COLO668 (cell line): ENCODE results near the gene CHP1.
A peak's percentile ranks its signal among the peaks of the same experiment; 100 is the strongest.
"Not testable (repeated sequence)": the region's sequence is repeated elsewhere in the genome, so short reads cannot be mapped to it uniquely, and the experiment has no call there.

Experiments
- DNase-seq: peaks from one replicate; lab custom pipeline; 2025; ENCODE audit not compliant: unreplicated experiment; lab: John Stamatoyannopoulos, UW

CHP1 gene

DNA sequence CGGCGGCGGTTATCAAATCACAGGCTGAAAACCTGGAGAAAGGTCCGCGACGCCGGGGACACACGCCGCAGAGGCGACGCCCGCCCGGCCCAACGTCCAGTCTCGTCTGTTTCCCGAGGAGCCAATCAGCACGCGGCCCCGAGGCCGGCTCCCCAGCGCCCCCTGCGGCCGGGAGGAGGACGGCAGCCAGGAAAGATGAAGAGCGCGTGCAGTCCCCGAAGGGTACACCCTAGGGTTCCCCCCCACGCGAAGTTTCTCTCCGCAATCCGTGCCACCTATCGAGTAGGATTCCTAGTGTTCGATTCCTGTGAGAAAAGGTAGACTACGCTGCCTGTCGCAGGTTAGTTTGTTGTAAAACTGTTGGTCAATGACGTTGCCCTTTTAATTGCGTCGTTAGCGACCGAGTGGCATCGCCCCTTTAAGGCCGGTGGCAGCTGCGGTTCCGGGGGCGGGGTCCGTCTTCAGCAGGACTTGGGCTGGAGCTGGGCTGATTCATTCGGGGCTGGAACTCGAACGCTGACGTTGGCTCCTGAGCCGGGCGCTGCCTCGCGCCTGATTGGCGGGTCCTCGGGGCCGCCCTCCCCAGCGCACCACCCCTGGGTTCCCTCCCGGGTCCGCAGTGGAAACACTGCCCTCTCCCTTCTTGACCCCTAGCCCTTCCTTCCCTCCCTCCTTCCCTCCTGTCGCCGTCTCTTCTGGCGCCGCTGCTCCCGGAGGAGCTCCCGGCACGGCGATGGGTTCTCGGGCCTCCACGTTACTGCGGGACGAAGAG is at the start of gene CHP1, which contains the start of gene EXD1:
Gene CHP1 (plus strand): TSS at position 619 of the 772 bp plus-strand sequence. CDS start 115 bp downstream, at position 734.
Gene EXD1 (minus strand): TSS at position 108 of the 772 bp plus-strand sequence. CDS start 4,182 bp downstream, outside the sequence.
- peak; percentile 97 for DNase-seq

DNA sequence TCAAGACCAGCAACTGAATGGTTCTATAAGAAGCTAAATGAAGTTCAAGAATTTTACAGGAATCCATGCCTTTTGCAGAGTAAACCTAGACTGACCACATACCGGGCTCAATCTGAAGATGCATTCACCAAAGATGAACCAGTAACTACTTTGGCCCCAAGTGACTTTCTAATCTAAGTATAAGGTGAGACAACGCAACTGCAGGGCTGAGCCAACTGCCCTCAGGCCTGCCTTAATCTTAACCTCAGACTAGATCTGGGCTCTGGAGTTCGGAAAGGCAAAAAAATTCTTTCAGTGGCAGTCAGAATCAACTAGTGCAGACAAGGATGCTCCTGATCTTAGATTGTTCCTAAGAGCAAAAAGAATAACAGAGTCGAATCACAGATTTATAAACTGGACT is 48.8 kb upstream of the CHP1 start:
- no peak for DNase-seq

DNA sequence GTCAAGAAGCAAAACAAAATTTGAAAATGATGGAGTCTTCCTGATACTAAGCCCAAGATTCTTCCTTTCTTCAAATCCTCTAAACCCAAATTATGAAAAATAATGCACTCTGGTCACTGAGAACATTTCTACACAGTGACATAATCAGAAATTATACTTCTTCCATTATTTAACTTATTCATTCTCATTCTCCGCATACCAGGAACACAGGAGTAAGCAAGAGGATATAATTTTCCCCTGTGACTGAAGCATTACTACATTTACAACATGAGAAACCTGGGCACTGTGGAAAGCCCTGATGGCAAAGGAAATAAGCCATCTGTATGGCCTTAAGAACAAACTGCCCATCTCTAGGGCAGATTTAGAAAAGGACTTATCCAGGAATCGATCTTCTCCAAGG is 47.5 kb upstream of the CHP1 start:
- DNase-seq, result no peak

DNA sequence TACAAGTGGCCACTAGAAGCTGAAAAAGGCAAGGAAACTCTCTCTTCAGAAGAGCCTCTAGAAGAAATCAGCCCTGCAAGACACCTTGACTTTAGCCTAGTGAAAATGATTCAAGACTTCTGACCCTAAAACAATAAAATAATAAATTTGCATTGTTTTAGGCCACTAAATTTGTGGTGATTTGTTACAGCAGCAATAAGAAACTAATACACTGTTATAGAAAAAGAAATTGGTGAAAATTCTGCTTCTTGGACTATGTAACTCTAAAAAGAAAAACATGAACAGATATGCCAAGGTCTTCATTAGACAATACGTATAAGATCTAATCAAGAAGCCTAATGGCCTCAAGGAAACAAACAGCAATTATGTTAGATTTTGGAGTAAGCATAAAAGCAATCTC is 36.6 kb upstream of the CHP1 start:
- DNase-seq, result no peak

DNA sequence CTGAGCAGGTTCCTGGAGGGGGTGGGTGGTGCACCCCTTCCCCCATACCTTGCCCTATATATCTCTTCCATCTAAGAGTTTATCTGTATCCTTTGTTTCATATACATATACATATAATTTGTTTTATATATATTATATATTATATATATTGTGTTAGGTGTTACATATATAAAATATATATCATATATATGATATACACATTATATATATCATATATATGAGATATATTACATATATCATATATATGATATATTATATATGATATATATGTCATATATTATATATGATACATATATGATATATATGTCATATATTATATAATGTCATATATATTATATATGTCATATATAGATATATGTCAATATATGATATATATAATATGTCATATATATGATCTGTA is 31.6 kb upstream of the CHP1 start:
- DNase-seq, result no peak

DNA sequence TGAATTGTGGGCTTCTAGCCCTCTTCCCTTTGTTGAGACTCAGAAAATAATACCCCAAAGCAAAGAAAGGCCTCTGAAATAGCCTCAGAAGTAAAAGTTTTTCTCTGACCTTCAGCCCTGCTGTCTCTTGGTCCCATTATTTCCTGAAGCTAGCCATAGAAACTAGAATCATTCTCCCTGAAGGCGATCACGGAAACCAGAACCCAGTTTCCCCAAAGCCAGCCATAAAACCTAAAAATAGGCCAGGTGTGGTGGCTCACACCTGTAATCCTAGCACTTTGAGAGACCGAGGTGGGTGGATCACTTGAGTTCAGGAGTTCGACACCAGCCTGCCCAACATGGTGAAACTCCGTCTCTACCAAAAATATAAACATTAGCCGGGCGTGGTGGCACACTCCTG is 27.7 kb upstream of the CHP1 start:
- no peak for DNase-seq

DNA sequence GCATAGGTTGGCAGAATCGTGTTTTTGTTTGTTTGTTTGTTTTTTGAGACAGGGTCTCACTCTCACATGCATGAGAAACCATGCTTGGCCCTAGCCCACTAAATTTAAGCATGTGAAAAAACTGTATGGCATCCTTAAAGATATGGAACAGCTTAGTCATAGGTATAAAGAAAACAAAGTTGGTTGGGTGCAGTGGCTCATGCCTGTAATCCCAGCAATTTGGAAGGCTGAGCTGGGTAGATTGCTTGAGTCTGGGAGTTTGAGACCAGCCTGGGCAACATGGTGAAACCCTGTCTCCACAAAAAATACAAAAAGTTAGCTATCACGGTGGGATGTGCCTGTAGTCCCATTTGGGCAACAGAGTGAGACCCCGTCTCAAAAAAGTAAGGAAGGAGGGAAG is 25.8 kb upstream of the CHP1 start:
- no peak for DNase-seq

DNA sequence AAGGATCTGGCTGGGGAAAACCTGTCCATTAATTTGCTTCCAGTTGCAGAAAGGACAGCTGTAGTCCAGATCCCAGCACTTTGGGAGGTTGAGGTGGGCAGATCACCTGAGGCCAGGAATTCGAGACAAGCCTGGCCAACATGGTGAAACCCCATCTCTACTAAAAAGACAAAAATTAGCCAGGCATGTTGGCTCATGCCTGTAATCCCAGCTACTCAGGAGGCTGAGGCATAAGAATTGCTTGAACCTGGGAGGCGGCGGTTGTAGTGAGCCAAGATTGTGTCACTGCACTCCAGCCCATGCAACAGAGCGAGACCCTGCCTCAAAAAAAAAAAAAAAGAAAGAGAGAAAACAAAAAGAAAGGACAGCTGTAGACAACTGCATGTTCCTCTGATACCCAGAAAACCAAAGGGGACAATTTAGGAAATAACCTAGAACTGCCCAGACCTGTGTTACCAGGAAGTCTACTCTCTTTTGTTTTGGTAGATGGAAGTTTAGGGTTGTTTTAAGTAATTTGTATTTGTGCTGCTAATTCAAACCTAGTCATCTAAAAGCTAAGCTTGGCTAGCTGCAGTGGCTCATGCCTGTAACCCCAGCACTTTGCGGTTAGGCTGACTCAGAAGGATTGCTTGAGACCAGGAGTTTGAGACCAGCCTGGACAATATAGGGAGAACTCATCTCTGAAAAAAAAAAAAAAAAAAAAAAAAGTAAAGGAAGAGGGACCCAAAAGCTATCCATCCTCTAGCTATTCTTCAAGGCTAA is 23.2 kb upstream of the CHP1 start:
- DNase-seq, result no peak

DNA sequence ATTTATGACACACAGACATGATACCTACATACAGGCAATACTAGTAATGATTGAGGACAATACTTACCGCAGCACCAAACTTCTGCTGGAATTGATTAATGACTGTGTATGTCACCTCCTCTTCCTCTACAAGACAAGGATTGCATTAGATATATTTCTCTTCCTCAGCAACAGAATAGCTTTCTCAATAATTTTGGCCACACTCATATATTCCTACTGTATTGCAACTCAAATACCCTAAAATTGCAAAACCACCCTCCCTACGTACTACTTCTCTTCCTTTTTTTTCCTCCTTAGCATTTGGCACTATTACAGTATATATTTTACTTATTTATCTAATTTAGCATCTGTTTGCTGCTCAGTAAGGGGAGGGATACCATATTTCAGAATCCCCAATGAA is 15.4 kb upstream of the CHP1 start:
- no peak for DNase-seq

DNA sequence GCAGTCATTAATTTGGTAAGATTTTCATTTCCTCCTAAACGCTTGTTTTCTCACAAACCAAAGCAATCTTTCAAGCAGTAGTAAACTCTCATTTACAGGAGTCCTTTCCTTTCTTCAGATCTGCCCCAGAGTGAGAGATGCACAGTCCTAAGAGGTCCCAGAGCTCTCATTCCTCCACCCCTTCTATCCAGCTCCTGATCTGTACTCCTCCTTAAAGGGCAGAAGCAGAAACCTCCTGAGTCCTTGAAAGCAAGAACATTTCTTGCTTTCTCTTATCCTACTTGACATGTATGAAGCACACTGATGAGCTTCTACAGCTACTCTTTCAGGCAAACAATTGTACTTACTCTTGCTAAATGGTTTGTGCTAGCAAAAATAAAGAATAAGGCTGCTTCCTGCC is 12.2 kb upstream of the CHP1 start:
- no peak for DNase-seq

DNA sequence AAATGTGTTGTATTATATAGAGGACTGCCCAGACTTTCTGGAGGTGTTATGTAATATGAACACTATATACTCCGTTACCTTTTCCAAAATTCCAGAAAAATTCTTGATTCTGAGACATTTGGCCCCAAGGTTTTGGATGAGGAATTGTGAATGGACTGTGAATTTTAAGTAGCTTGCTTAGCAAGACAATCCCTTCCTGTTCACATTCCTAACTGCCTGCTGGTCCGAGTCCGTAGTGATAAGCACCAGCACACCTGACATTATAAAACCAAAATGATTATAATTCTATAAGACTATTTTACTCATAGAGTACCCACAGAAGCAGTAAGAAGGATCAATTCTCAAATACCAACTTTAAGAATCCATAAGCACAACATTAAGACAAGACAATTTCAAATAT is 11.7 kb upstream of the CHP1 start:
- no peak for DNase-seq

DNA sequence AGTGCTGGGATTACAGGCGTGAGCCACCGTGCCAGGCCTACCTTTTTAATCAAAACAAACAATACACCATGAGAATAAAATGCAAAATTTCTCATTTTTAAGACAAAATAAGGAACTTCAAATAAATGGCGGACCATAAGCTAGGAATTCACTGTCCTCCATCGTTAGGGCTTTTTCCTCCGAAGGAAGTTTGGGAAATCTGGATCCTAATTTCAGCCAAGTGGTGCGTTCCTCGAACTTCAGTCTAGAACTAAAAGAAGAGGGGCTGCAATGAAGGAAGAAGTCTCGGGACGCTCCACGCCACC is 771 bp upstream of the CHP1 start:
- DNase-seq, result no peak

DNA sequence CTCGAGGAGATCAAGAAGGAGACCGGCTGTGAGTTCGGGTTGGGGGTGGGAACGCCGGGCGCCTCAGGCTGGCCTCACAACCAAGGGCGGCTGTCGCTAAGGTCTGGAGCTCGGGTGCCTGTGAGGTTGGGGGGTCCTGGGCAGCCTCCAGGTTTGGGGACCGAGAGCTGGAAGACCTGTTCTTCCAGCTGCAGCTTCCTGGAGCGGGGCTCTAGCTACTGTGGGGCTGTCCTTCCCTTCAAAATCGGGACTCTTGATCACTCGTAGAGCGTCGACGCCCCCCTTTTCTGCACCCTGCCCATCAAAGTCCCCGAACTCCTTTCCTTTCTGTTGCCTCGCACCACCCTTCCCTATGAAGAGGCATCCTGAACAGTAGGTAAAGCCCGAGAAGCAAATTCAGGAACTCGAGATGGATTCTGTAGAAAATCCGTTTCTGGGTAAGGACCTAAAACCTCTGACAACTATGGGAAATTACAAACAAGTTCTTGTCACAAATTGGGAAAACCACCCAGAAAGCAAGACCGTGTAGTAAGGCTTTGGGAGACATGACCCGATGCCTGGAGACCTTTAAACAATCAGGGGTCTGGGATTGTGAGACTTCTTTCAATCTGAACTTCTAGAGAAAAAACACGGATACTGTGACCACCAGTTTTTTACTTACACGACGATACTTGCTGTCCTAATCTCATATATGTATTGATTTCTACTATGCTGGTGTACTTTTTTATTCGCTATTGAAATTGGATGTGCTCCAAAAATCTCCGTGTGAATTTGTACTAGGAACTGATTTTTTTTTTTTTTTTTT is 556 bp downstream of the CHP1 start:
- DNase-seq, result no peak

DNA sequence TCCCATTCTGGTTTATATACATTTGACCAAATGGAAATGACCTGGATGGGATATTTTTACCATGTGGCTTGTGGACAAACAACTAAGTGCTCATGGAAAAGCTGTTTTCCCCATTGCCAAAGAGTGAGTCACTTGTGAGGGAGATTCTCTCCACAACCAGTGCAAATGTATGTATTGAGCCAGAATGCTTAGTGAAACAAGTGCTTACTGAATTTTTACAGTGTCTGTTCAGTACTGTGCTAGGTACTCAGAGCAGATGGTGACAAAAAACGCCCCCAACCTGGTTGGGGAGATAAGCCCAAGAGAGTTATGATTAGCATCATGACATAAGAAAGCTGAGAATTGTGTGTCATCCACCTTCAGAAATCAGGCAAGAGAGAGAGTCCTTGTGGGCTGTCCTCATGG is 2.3 kb downstream of the CHP1 start:
- DNase-seq, result no peak

DNA sequence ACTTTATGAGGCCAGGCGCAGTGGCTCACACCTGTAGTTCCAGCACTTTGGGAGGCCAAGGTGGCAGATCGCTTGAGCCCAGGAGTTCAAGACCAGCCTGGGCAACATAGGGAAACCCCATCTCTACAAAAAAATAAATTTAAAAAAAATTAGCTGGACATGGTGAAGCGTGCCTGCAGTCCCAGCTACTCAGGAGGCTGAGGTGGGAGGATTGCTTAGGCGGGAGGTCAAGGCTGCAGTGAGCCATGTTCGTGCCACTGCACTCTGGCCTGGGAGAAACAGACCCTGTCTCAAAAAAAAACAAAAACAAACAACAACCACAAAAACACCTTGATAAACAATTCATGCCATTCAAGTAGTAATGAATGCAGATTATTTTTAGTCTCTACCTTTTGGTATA is 4.2 kb downstream of the CHP1 start:
- DNase-seq, result not testable (repeated sequence)

DNA sequence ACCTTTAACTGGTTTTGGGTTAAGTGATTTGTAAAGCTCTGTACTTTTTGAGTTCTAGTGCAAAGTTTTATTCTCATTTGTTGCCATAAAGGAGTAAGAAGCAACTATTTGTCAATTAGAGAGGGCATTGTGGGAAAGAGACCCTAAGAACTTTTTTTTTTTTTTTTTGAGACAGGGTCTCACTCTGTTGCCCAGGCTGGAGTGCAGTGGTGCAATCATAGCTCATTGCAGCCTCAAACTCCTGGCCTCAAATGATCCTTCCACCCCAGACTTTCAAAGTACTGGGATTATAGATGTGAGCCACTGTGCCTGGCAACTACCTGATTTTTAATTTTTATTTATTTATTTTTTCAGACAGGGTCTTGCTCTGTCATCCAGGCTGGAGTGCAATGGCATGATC is 4.9 kb downstream of the CHP1 start:
- no peak for DNase-seq

DNA sequence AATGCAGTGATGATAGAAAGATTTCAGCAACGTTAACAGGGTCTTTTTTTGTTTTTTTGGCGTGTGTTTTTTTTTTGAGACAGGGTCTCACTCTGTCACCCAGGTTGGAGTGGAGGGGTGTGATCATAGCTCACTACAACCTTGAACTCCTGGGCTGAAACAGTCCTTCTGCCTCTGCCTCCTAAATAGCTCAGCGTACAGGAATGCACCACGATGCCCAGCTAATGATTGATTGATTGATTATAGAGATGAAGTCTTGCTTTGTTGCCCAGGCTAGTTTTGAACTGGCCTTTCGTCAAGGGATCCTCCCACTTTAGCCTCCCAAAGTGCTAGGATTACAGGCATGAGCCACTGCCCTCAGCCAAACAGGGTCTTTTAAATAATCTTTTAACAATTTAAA is 7.0 kb downstream of the CHP1 start:
- DNase-seq, result no peak

DNA sequence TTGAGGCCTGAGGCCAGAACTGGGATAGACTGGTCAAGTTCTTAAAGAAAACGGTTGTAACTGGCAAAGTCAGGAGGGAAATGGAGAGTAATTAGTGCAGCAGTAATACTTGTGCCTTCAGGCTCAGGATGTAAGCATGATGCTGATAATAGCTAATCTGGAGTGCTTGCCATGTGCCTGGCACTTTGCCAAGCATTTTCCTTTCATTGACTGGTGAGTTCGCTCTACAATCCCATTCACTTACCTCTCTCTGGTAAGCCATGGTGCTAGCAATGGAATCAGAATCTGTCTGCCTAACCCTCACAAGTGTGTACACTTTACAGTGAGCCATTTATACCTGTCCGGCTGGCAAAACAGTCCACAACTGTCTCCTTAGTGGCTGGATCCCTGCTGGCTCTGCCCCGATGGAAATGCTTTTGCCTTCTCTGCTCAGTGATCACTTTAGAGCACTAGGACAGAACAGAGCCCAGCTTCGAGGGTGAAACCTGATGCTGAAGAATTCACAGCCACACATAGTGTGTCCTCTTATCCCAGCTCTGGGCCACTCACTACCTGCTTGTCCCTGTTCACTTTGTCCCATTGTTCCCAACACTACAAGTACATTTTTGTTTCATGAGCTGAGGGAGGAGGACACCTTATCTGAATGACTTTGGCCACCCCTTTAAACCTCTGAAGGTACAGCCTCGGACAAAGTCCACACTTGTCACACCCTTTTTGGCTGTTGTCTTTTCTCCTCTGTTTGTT is 10.3 kb downstream of the CHP1 start:
- DNase-seq, result peak; percentile 87

DNA sequence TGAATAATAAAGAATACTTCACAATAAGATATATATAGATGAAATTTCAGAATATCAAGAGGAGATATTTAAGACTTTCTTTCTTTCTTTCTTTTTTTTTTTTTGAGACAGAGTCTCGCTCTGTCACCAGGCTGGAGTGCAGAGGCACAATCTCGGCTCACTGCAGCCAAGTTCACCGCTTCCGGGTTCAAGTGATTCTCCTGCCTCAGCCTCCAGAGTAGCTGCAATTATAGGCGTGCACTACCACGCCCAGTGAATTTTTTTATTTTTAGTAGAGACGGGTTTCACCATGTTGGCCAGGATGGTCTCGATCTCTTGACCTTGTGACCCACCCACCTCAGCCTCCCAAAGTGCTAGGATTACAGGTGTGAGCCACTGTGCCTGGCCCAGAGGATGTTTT is 19.7 kb downstream of the CHP1 start:
- DNase-seq, result not testable (repeated sequence)

DNA sequence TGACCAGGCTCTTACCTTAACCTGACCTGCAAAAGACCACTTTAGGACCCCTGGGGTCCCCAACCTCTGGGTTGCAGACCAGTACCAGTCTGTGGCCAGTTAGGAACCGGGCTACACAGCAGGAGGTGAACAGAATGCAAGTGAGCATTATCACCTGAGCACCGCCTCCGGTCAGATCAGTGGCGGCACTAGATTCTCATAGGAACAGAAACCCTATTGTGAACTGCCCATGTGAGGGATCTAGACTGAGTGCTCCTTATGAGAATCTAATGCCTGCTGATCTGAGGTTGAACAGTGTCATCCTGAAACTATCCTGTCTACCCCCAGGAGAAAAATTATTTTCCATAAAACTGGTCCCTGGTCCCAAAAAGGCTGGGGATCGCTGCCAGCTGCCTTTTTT is 20.3 kb downstream of the CHP1 start:
- no peak for DNase-seq

DNA sequence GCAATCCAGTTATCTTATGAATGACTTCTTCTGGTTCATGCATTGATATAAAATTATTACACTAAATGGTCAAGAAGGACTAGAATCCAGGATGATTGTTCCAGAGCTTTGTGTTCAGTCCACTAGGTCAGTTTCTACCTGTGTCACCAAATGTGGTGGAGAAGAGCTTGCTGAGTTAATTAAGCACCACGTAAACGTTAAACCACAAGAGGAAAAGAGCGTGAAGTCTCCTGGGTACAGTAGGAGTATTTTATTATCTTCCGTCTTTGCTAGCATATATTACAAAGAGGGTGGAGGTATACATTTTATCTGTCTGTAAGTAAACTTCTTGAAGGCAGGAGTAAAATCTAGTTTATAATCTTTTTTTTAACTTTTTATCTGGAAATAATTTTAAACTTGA is 23.5 kb downstream of the CHP1 start:
- DNase-seq, result no peak
